Neuronal stem cell (in vitro differentiated cells): ENCODE results near the gene POM121L12.

Source experiments
- DNase-seq: peaks from one replicate; pipeline ENCODE4 v3.0.0-alpha.2; 2013; ENCODE audit warnings: low spot score
- H2AFZ ChIP-seq: one replicate; pipeline ENCODE4 v1.6.1; 2013; ENCODE audit warnings: mild to moderate bottlenecking, low read length, inconsistent platforms
- H2AK5ac ChIP-seq: 2 replicates; pipeline ENCODE4 v1.6.1; 2013; ENCODE audit warnings: low read depth, mild to moderate bottlenecking, inconsistent platforms, low read length, moderate library complexity, mixed read lengths
- H2BK120ac ChIP-seq: 2 replicates; pipeline ENCODE4 v1.6.1; 2013; ENCODE audit warnings: low read depth, mild to moderate bottlenecking, inconsistent platforms, low read length, moderate library complexity, mixed read lengths
- H2BK12ac ChIP-seq: one replicate; pipeline ENCODE4 v1.6.1; 2013; ENCODE audit warnings: low read length, inconsistent platforms
- H2BK15ac ChIP-seq: 2 replicates; pipeline ENCODE4 v1.6.1; 2013; ENCODE audit warnings: mild to moderate bottlenecking, low read length, inconsistent platforms, mixed read lengths
- H2BK5ac ChIP-seq: one replicate; pipeline ENCODE4 v1.6.1; 2013; ENCODE audit warnings: inconsistent platforms, mild to moderate bottlenecking, low read length, moderate library complexity
- H3K14ac ChIP-seq: one replicate; pipeline ENCODE4 v1.6.1; 2013; ENCODE audit warnings: low read length, inconsistent platforms
- H3K18ac ChIP-seq: 2 replicates; pipeline ENCODE4 v1.6.1; 2013; ENCODE audit warnings: low read length, inconsistent platforms
- H3K23ac ChIP-seq: 2 replicates; pipeline ENCODE4 v1.6.1; 2013; ENCODE audit warnings: low read depth, mild to moderate bottlenecking, mixed read lengths, low read length, inconsistent platforms; ENCODE audit not compliant: poor library complexity
- H3K27ac ChIP-seq: replicated peaks from 3 replicates; pipeline ENCODE4 v1.5.1; 2013; ENCODE audit warnings: low read length, inconsistent platforms
- H3K27me3 ChIP-seq, 3 experiments: 2 replicates each; pipeline ENCODE4 v1.6.1; 2013; ENCODE audit warnings: low read length in 3 of 3, mild to moderate bottlenecking in 2 of 3, inconsistent platforms in 1 of 3, low read depth in 1 of 3, mixed read lengths in 1 of 3, moderate library complexity in 1 of 3; ENCODE audit not compliant: control insufficient read depth in 3 of 3, insufficient read depth in 3 of 3
- H3K36me3 ChIP-seq, 2 donors: replicated peaks in 1 of 2; 2 replicates each; pipeline ENCODE4 v1.6.1; 2013; ENCODE audit warnings: low read length in 2 of 2; ENCODE audit not compliant: control insufficient read depth in 2 of 2, insufficient read depth in 2 of 2
- H3K4ac ChIP-seq: 2 replicates; pipeline ENCODE4 v1.6.1; 2013; ENCODE audit warnings: inconsistent platforms, mild to moderate bottlenecking, low read length, moderate library complexity
- H3K4me1 ChIP-seq, 2 donors: 1 replicate in 1 of 2; 2 replicates in 1 of 2; pipeline ENCODE4 v1.6.1; 2013; ENCODE audit warnings: low read length in 2 of 2, low read depth in 1 of 2; ENCODE audit not compliant: control insufficient read depth in 2 of 2, insufficient read depth in 1 of 2
- H3K4me2 ChIP-seq: one replicate; pipeline ENCODE4 v1.6.1; 2013; ENCODE audit warnings: mild to moderate bottlenecking, low read length, inconsistent platforms; ENCODE audit not compliant: insufficient read depth, poor library complexity, severe bottlenecking
- H3K4me3 ChIP-seq, 2 donors: 2 replicates each; pipeline ENCODE4 v1.5.1; 2013; ENCODE audit warnings: low read length in 2 of 2, mild to moderate bottlenecking in 2 of 2, inconsistent platforms in 1 of 2, moderate library complexity in 1 of 2
- H3K79me1 ChIP-seq: one replicate; pipeline ENCODE4 v1.6.1; 2013; ENCODE audit warnings: low read depth, mild to moderate bottlenecking, inconsistent platforms, low read length, moderate library complexity
- H3K9ac ChIP-seq: one replicate; pipeline ENCODE4 v1.6.1; 2013; ENCODE audit warnings: mild to moderate bottlenecking, low read depth, low read length, inconsistent platforms; ENCODE audit not compliant: poor library complexity
- H3K9me3 ChIP-seq, 2 donors: replicated peaks in 1 of 2; 2 replicates each; pipeline versions ENCODE3 to v1.6.1; 2013; ENCODE audit warnings: low read length in 2 of 2, mild to moderate bottlenecking in 2 of 2, inconsistent platforms in 1 of 2, low read depth in 1 of 2, mixed read lengths in 1 of 2, moderate library complexity in 1 of 2; ENCODE audit not compliant: control insufficient read depth in 2 of 2, insufficient read depth in 1 of 2
- H4K8ac ChIP-seq: one replicate; pipeline ENCODE4 v1.6.1; 2013; ENCODE audit warnings: low read depth, mild to moderate bottlenecking, inconsistent platforms, low read length, moderate library complexity
- H4K91ac ChIP-seq: one replicate; pipeline ENCODE4 v1.6.1; 2013; ENCODE audit warnings: low read length, low read depth, mild to moderate bottlenecking, inconsistent platforms; ENCODE audit not compliant: poor library complexity
- WGBS, 2 donors: extraction: QIAGEN DNeasy Blood & Tissue Kit; methylation state at CpG; one replicate each; pipeline ENCODE4 v1.1.7; 2013; ENCODE audit warnings: missing lambda C conversion rate in 2 of 2, mixed read lengths in 1 of 2; ENCODE audit not compliant: insufficient read length in 2 of 2, insufficient replicate concordance in 1 of 2; ENCODE audit errors: extremely low coverage in 2 of 2; 5-methylcytosine and 5-hydroxymethylcytosine counted together

The POM121L12 gene

GRCh38 chr7:53001221-53001620, 34.2 kb upstream of the POM121L12 start:
- Histone ChIP-seq H2BK12ac (no peak overlapping the region), H3K9ac (no peak overlapping the region), H3K4me3 (no peak overlapping the region), H3K23ac (no peak overlapping the region), H3K36me3 (no peaks in the 10 kb centered on the region), H2BK15ac (no peak overlapping the region), H2BK5ac (no peak overlapping the region), H3K4me2 (no peak overlapping the region), H3K79me1 (no peaks in the 10 kb centered on the region), H2BK120ac (no peak overlapping the region), H3K27ac (no peak overlapping the region), H2AFZ (no peak overlapping the region), H3K4me1 (no peaks in the 10 kb centered on the region), H2AK5ac (no peak overlapping the region), H3K9me3 (no peaks in the 10 kb centered on the region), H3K14ac (no peak overlapping the region), H3K4ac (no peak overlapping the region), H4K91ac (no peak overlapping the region), H4K8ac (no peak overlapping the region), H3K18ac (no peak overlapping the region), H3K27me3 (no peaks in the 10 kb centered on the region)
- WGBS, 2 donors: no CpG with 5 or more reads among the region's 3 CpGs
- no peak for DNase-seq

GRCh38 chr7:53002389-53002788, 33.0 kb upstream of the POM121L12 start:
- WGBS, 2 donors: no CpG with 5 or more reads among the region's 7 CpGs
- no peak for DNase-seq
- no peak overlapping the region for H4K91ac ChIP-seq

GRCh38 chr7:53003653-53004445, 31.6 kb upstream of the POM121L12 start:
- H4K8ac ChIP-seq: no peak overlapping the region
- no CpG with 5 or more reads among the region's 29 CpGs for WGBS, 2 donors
- peak overlapping the region; percentile 82 for H3K14ac ChIP-seq
- H2AFZ ChIP-seq: no peak overlapping the region
- H3K4me2 ChIP-seq: no peak overlapping the region
- no peaks in the 10 kb centered on the region for H3K27me3 ChIP-seq
- no peaks in the 10 kb centered on the region for H3K4me1 ChIP-seq
- H3K9me3 ChIP-seq: peaks cover 8 to 11% of the 10 kb centered on the region in 2 donors
- no peaks in the 10 kb centered on the region for H3K79me1 ChIP-seq
- peak overlapping the region; percentile 73 for H3K23ac ChIP-seq
- H3K9ac ChIP-seq: peak overlapping the region; percentile 70
- H3K4ac ChIP-seq: no peak overlapping the region
- DNase-seq: no peak
- H3K18ac ChIP-seq: no peak overlapping the region
- no peak overlapping the region for H2BK120ac ChIP-seq
- H4K91ac ChIP-seq: no peak overlapping the region
- no peaks in the 10 kb centered on the region for H3K36me3 ChIP-seq
- H2BK12ac ChIP-seq: peak overlapping the region; percentile 58
- H2BK15ac ChIP-seq: no peak overlapping the region
- no peak overlapping the region for H2BK5ac ChIP-seq
- peak overlapping the region in 1 of 2 donors; percentile 58 for H3K4me3 ChIP-seq
- H3K27ac ChIP-seq: no peak overlapping the region
- H2AK5ac ChIP-seq: no peak overlapping the region

More at GRCh38 chr7:53002389-53002788, 33.0 kb upstream of the POM121L12 start:
- no peak overlapping the region for H2BK5ac ChIP-seq
- H2AFZ ChIP-seq: no peak overlapping the region
- no peaks in the 10 kb centered on the region for H3K36me3 ChIP-seq
- H3K14ac ChIP-seq: no peak overlapping the region
- no peak overlapping the region for H2AK5ac ChIP-seq
- H2BK12ac ChIP-seq: peak overlapping the region; percentile 31
- H2BK15ac ChIP-seq: no peak overlapping the region
- no peak overlapping the region for H3K4ac ChIP-seq
- H3K4me2 ChIP-seq: no peak overlapping the region
- no peak overlapping the region for H3K18ac ChIP-seq
- peaks cover 2% of the 10 kb centered on the region in 2 donors for H3K9me3 ChIP-seq
- H3K4me1 ChIP-seq: no peaks in the 10 kb centered on the region
- no peak overlapping the region for H3K9ac ChIP-seq
- H3K4me3 ChIP-seq: no peak overlapping the region
- H4K8ac ChIP-seq: no peak overlapping the region
- H3K23ac ChIP-seq: no peak overlapping the region
- H3K79me1 ChIP-seq: no peaks in the 10 kb centered on the region
- no peaks in the 10 kb centered on the region for H3K27me3 ChIP-seq
- H2BK120ac ChIP-seq: no peak overlapping the region
- no peak overlapping the region for H3K27ac ChIP-seq

GRCh38 chr7:53013925-53014324, 21.5 kb upstream of the POM121L12 start:
- H2AFZ ChIP-seq: no peak overlapping the region
- H3K27me3 ChIP-seq: no peaks in the 10 kb centered on the region
- no peaks in the 10 kb centered on the region for H3K79me1 ChIP-seq
- H3K27ac ChIP-seq: no peak overlapping the region
- DNase-seq: no peak
- no peaks in the 10 kb centered on the region for H3K36me3 ChIP-seq
- no peaks in the 10 kb centered on the region for H3K4me1 ChIP-seq
- no peak overlapping the region for H3K23ac ChIP-seq
- peaks cover 0 to 1% of the 10 kb centered on the region in 2 donors for H3K9me3 ChIP-seq
- H3K9ac ChIP-seq: no peak overlapping the region
- H2BK12ac ChIP-seq: no peak overlapping the region
- H4K8ac ChIP-seq: no peak overlapping the region
- no peak overlapping the region for H2BK120ac ChIP-seq
- no peak overlapping the region for H4K91ac ChIP-seq
- H2BK15ac ChIP-seq: no peak overlapping the region
- no peak overlapping the region for H2AK5ac ChIP-seq
- H2BK5ac ChIP-seq: no peak overlapping the region
- H3K18ac ChIP-seq: no peak overlapping the region
- no peak overlapping the region for H3K4ac ChIP-seq
- H3K4me2 ChIP-seq: no peak overlapping the region
- no peak overlapping the region for H3K14ac ChIP-seq
- no peak overlapping the region for H3K4me3 ChIP-seq
- no CpG with 5 or more reads among the region's 2 CpGs for WGBS, 2 donors
